Endothelial cell of umbilical vein (primary cell): Measurements from ENCODE around the gene MUC20. TPM values are rescaled to one million over a fixed set of nuclear protein-coding genes. Genes with fewer than 3 reads are reported as not detected.

ENCODE experiments used
- BruUV-seq: library from RNA; stranded (reverse); fragments of 400-500 nt; replicated peaks from 2 replicates; lab custom pipeline; 2021; lab: Mats Ljungman, UMichigan
- CTCF ChIA-PET: fragments of 300-600, 350-600 bp; sonication (Branson Sonifier 250); formaldehyde crosslinking; loops from one replicate; lab custom pipeline; 2021; ENCODE audit warnings: antibody characterized with exemption, inconsistent platforms; lab: Charles Lee
- POLR2A ChIA-PET: fragments of 300-600, 350-600 bp; sonication (Branson Sonifier 250); formaldehyde crosslinking; loops from one replicate; lab custom pipeline; 2021; ENCODE audit warnings: antibody characterized with exemption, inconsistent platforms; lab: Charles Lee
- DNase-seq: peaks from one replicate; pipeline ENCODE4 v3.0.0-alpha.2; 2011; ENCODE audit warnings: low read depth, low spot score
- FAIRE-seq: peaks from 2 replicates; lab custom pipeline; 2011; peaks lifted over from hg19 to GRCh38; lab: Jason Lieb, UNC
- H2AFZ ChIP-seq: 2 replicates; pipeline ENCODE4 v1.6.0; 2012; ENCODE audit warnings: low read depth, low read length, control low read depth, inconsistent platforms
- H3K27ac ChIP-seq: 2 replicates; pipeline ENCODE4 v1.5.1; 2011; ENCODE audit warnings: low read depth, mild to moderate bottlenecking, control low read depth, low read length, moderate library complexity; ENCODE audit not compliant: insufficient read depth
- H3K27me3 ChIP-seq, 2 experiments: 2 replicates each; pipeline versions ENCODE4 v1.6.0 to v1.6.1; 2011; ENCODE audit warnings: low read length in 2 of 2, mixed read lengths in 1 of 2; ENCODE audit not compliant: control insufficient read depth in 2 of 2, insufficient read depth in 2 of 2
- H3K36me3 ChIP-seq, 2 experiments: 2 replicates in 1 of 2; 3 replicates in 1 of 2; pipeline ENCODE4 v1.5.1; 2011; ENCODE audit warnings: low read length in 2 of 2, mild to moderate bottlenecking in 1 of 2, moderate library complexity in 1 of 2; ENCODE audit not compliant: control insufficient read depth in 2 of 2, insufficient read depth in 2 of 2; ENCODE audit errors: extremely low read depth in 1 of 2
- H3K4me1 ChIP-seq: 3 replicates; pipeline ENCODE4 v1.5.1; 2011; ENCODE audit warnings: mild to moderate bottlenecking, low read length; ENCODE audit not compliant: control insufficient read depth, insufficient read depth; ENCODE audit errors: extremely low read depth
- H3K4me2 ChIP-seq: 2 replicates; pipeline ENCODE4 v1.6.1; 2011; ENCODE audit warnings: low read length, control low read depth, mixed read lengths; ENCODE audit not compliant: insufficient read depth
- H3K4me3 ChIP-seq, 3 experiments: fragments of 200-600 bp in 1 of 3; sonication (generic), shearing (Covaris generic) in 1 of 3; replicated peaks in 1 of 3; 2 replicates each; pipeline ENCODE4 v1.5.1; 2011 to 2016; ENCODE audit warnings: control low read depth in 3 of 3, low read length in 3 of 3, mild to moderate bottlenecking in 2 of 3, inconsistent platforms in 1 of 3, low read depth in 1 of 3, moderate library complexity in 1 of 3; ENCODE audit not compliant: insufficient read depth in 1 of 3
- H3K79me2 ChIP-seq: 2 replicates; pipeline ENCODE4 v1.6.0; 2012; ENCODE audit warnings: low read length, inconsistent platforms; ENCODE audit not compliant: control insufficient read depth, insufficient read depth
- H3K9ac ChIP-seq: replicated peaks from 2 replicates; pipeline ENCODE3; 2011; ENCODE audit warnings: low read length, control low read depth; ENCODE audit not compliant: insufficient read depth; ENCODE audit errors: extremely low read depth
- H3K9me1 ChIP-seq: replicated peaks from 3 replicates; pipeline ENCODE4 v1.6.0; 2011; ENCODE audit warnings: mild to moderate bottlenecking, low read length; ENCODE audit not compliant: control insufficient read depth, insufficient read depth; ENCODE audit errors: extremely low read depth
- H3K9me3 ChIP-seq: replicated peaks from 2 replicates; pipeline ENCODE4 v1.5.1; 2012; ENCODE audit warnings: low read length, inconsistent platforms; ENCODE audit not compliant: control insufficient read depth, insufficient read depth
- H4K20me1 ChIP-seq: replicated peaks from 2 replicates; pipeline ENCODE3; 2011; ENCODE audit warnings: mild to moderate bottlenecking, low read length; ENCODE audit not compliant: control insufficient read depth, insufficient read depth; ENCODE audit errors: extremely low read depth
- EZH2 ChIP-seq: IDR thresholded peaks from 2 replicates; pipeline ENCODE4 v1.6.1; 2012; ENCODE audit warnings: borderline replicate concordance, low read depth, mild to moderate bottlenecking, moderate library complexity, low read length, inconsistent platforms; ENCODE audit not compliant: severe bottlenecking
- FOS ChIP-seq: IDR thresholded peaks from 2 replicates; pipeline ENCODE4 v1.6.1; 2011; ENCODE audit warnings: mild to moderate bottlenecking, low read length, moderate library complexity, borderline replicate concordance; ENCODE audit not compliant: insufficient read depth
- GATA2 ChIP-seq: IDR thresholded peaks from 2 replicates; pipeline ENCODE4 v1.7.0; 2011; ENCODE audit warnings: low read depth, mild to moderate bottlenecking, moderate library complexity, mixed read lengths, low read length; ENCODE audit not compliant: insufficient read length, insufficient read depth
- JUN ChIP-seq: IDR thresholded peaks from 2 replicates; pipeline ENCODE4 v1.6.1; 2011; ENCODE audit warnings: borderline replicate concordance, low read depth; ENCODE audit not compliant: insufficient read length, insufficient read depth
- MYC ChIP-seq: IDR thresholded peaks from one replicate; pipeline ENCODE4 v1.6.1; 2011; ENCODE audit warnings: mild to moderate bottlenecking, low read depth, low read length
- POLR2A ChIP-seq: IDR thresholded peaks from 2 replicates; pipeline ENCODE4 v1.6.1; 2012; ENCODE audit warnings: low read depth, mild to moderate bottlenecking, control low read depth, low read length
- POLR2AphosphoS5 ChIP-seq: IDR thresholded peaks from 2 replicates; pipeline ENCODE4 v1.6.1; 2012; ENCODE audit warnings: low read depth, mild to moderate bottlenecking, control low read depth, low read length, moderate library complexity; ENCODE audit not compliant: insufficient read depth
- dilution Hi-C: fragments of 300-500 bp; cut with MboI; formaldehyde crosslinking; loops from one replicate; pipeline ENCODE4 v1.15.0; 2019; ENCODE audit warnings: low sequenced_read_pairs; ENCODE audit not compliant: extremely low pct_ligation_motif_present
- intact Hi-C: fragments of 100-400 bp; cut with micrococcal nuclease; formaldehyde crosslinking; loops from one replicate; pipeline ENCODE4 v1.10.0; 2022
- polyA plus RNA-seq, 4 experiments: library from polyadenylated mRNA; depleted of rRNA in 3 of 4; stranded (reverse) in 3 of 4; unstranded in 1 of 4; fragments of >200 nt; gene quantifications; 2 replicates each; pipeline versions ENCODE4 v1.2.1 to v1.2.3, GENCODE V29; 2011 to 2012; ENCODE audit warnings: missing spikeins in 1 of 4
- total RNA-seq: library from RNA; stranded (reverse); gene quantifications from 2 replicates; pipeline ENCODE4 v1.2.3, GENCODE V29; 2021
- TF ChIP-seq, protein P1 (sequence below): IDR thresholded peaks from 2 replicates; pipeline ENCODE4 v1.6.1; 2011; ENCODE audit not compliant: insufficient read depth, insufficient read length
- TF ChIP-seq, protein P2 (sequence below), 2 donors: IDR thresholded peaks; 1 replicate in 1 of 2; 2 replicates in 1 of 2; pipeline ENCODE4 v1.5.1; 2011; ENCODE audit warnings: low read length in 2 of 2, mild to moderate bottlenecking in 2 of 2, moderate library complexity in 2 of 2, control low read depth in 1 of 2, inconsistent platforms in 1 of 2, low read depth in 1 of 2; ENCODE audit not compliant: insufficient read depth in 1 of 2; ENCODE audit errors: extremely low read depth in 1 of 2

MUC20 gene
- total and polyA plus RNA-seq, 2 donors (not counting 3 experiments of a cell fraction or from before 2014, with no cell fraction given): 0.62 TPM; not detected in 1

DNA sequence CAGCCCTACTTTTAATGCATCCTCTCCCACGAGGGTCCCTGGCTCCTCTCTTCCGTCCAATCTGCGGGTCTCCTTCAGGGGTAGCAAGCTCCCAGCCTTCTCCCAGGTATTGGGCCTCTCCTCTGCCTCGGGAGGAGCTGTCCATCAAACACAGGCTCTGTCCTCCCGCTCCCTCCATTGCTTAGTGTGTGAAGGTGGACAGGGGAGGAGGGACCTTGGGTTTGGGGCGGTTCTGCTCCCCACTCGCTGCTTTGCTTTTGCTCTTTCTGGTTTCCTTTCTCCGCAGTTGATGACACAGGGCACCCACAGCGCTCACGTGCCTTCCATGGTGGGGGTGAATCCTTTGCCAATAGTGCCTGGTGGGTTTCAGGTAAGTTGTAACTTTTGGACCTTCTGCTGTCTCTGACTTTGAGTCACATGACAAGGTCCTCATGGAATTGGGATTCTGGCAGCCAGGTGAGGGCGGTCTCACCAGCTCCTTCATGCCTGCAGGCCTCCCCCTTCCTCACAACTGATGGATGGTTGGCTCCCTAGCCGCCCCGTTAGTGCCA lies 18.9 kb downstream of the MUC20 start:
- H4K20me1 ChIP-seq: no peaks in the 10 kb centered on the region
- no TSS peak for BruUV-seq
- H2AFZ ChIP-seq: no peak overlapping the region
- POLR2A ChIA-PET: no interaction called here
- H3K9ac ChIP-seq: no peak overlapping the region
- H3K4me1 ChIP-seq: no peaks in the 10 kb centered on the region
- H3K27ac ChIP-seq: no peak overlapping the region
- H3K4me2 ChIP-seq: no peak overlapping the region
- TF ChIP-seq MYC: no peak
- TF ChIP-seq GATA2: no peak
- TF ChIP-seq POLR2A: no peak
- TF ChIP-seq, protein P1, sequence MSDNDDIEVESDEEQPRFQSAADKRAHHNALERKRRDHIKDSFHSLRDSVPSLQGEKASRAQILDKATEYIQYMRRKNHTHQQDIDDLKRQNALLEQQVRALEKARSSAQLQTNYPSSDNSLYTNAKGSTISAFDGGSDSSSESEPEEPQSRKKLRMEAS: no peak
- TF ChIP-seq, protein P2, sequence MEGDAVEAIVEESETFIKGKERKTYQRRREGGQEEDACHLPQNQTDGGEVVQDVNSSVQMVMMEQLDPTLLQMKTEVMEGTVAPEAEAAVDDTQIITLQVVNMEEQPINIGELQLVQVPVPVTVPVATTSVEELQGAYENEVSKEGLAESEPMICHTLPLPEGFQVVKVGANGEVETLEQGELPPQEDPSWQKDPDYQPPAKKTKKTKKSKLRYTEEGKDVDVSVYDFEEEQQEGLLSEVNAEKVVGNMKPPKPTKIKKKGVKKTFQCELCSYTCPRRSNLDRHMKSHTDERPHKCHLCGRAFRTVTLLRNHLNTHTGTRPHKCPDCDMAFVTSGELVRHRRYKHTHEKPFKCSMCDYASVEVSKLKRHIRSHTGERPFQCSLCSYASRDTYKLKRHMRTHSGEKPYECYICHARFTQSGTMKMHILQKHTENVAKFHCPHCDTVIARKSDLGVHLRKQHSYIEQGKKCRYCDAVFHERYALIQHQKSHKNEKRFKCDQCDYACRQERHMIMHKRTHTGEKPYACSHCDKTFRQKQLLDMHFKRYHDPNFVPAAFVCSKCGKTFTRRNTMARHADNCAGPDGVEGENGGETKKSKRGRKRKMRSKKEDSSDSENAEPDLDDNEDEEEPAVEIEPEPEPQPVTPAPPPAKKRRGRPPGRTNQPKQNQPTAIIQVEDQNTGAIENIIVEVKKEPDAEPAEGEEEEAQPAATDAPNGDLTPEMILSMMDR (IDR thresholded peaks at IDR 0.05; ENCODE audit: extremely low read depth in 1 of 2, insufficient read depth in 1 of 2, low read depth in 1 of 2, low read length in 2 of 2): no peak
- no peak for TF ChIP-seq POLR2AphosphoS5
- TF ChIP-seq EZH2: no peak
- no peak for TF ChIP-seq FOS
- no peak for TF ChIP-seq JUN
- no peak overlapping the region for H3K4me3 ChIP-seq
- peaks cover 0 to 2% of the 10 kb centered on the region in 2 experiments for H3K27me3 ChIP-seq
- CTCF ChIA-PET: interaction anchor here (0.9 kb wide), 1 partner anchor 23 kb away, joined by 3 read pairs; no protein-coding TSS in a partner anchor
- no peaks in the 10 kb centered on the region for H3K9me3 ChIP-seq
- H3K9me1 ChIP-seq: no peaks in the 10 kb centered on the region
- H3K36me3 ChIP-seq: no peaks in the 10 kb centered on the region
- H3K79me2 ChIP-seq: no peaks in the 10 kb centered on the region
- DNase-seq (no peak), FAIRE-seq (no peak)
- intact Hi-C loops: no loop called here
- dilution Hi-C loops: no loop called here
